ENCODE results near the gene PPP1CB. TPM values are rescaled to one million over a fixed set of nuclear protein-coding genes. Genes with fewer than 3 reads are reported as not detected.
A peak's percentile ranks its signal among the peaks of the same experiment; 100 is the strongest.

Gene PPP1CB
- total RNA-seq, 4 donors from 2014 or later: 141 to 315 (median 195) TPM

DNA sequence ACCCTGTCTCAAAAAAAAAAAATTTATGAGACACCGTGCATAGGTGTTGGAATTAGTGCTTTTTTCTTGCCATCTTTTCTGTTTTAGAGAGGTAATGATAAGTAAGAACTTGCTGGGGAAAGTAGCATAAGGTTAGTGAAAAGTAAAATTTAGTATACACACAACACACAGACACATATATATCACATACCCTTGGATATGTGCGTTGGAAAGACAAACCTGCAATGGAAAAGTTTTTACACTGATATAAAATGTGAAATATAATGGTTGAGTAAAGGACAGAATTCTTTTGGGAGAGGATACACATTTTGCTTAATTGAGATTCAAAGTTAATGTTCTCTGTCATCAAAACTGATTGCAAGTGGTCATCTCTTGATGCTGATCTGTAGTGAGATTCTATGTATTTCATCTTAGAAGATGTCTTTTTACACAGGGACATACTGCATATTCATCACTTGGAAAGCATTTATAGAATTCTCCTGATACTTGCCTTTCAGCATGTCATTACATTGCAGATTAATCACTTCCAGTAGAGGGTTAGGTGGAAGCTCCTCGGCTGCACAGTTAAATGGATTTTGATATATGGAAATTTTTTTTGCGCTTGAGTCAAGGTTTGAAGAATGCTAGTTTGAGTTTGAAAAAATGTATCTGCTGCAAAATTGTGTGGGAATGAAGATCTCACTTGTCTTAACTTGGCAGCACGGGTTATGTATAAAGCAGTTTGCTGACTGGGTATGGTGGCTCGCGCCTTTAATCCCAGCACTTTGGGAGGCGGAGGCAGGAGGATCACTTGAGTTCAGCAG lies 13.5 kb downstream of the PPP1CB start:
- peaks cover 0 to 21% (median 0%) of the 10 kb centered on the region in 3 donors for H3K36me3 ChIP-seq
- H3K4me1 ChIP-seq: peaks cover 0 to 99% (median 36%) of the 10 kb centered on the region in 3 donors
- no peak overlapping the region for H3K4me3 ChIP-seq
- no peak for DNase-seq
- TF ChIP-seq, protein P1, sequence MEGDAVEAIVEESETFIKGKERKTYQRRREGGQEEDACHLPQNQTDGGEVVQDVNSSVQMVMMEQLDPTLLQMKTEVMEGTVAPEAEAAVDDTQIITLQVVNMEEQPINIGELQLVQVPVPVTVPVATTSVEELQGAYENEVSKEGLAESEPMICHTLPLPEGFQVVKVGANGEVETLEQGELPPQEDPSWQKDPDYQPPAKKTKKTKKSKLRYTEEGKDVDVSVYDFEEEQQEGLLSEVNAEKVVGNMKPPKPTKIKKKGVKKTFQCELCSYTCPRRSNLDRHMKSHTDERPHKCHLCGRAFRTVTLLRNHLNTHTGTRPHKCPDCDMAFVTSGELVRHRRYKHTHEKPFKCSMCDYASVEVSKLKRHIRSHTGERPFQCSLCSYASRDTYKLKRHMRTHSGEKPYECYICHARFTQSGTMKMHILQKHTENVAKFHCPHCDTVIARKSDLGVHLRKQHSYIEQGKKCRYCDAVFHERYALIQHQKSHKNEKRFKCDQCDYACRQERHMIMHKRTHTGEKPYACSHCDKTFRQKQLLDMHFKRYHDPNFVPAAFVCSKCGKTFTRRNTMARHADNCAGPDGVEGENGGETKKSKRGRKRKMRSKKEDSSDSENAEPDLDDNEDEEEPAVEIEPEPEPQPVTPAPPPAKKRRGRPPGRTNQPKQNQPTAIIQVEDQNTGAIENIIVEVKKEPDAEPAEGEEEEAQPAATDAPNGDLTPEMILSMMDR (IDR thresholded peaks at IDR 0.05): no peak
- 58 to 60% methylated on average over 8 of the region's 8 CpGs for WGBS, 2 donors
- H3K27me3 ChIP-seq: no peaks in the 10 kb centered on the region
- intact Hi-C loops (cut with DNase I): no loop called here
- H3K27ac ChIP-seq: peak overlapping the region in 2 of 4 donors; percentile 7 to 12
- no peaks in the 10 kb centered on the region for H3K9me3 ChIP-seq

- Histone ChIP-seq H3K27me3 (no peaks in the 10 kb centered on the region), H3K36me3 (peaks cover 0 to 11% (median 0%) of the 10 kb centered on the region in 3 donors), H3K4me3 (no peak overlapping the region), H3K9me3 (no peaks in the 10 kb centered on the region), H3K4me1 (peaks cover 0 to 99% (median 36%) of the 10 kb centered on the region in 3 donors), H3K27ac (peak overlapping the region in 1 of 4 donors; percentile 7)
- 78 to 90% methylated on average over 2 of the region's 2 CpGs for WGBS, 2 donors
- no peak for TF ChIP-seq POLR2A (IDR thresholded peaks at IDR 0.05)
- TF ChIP-seq, protein P1 (IDR thresholded peaks at IDR 0.05): no peak
- DNase-seq: no peak
- intact Hi-C loops (cut with DNase I): no loop called here
Measured at GRCh38 chr2:28766070-28766469, 14.4 kb downstream of the PPP1CB start.

- DNase-seq: no peak
- no peaks in the 10 kb centered on the region for H3K9me3 ChIP-seq
- H3K4me3 ChIP-seq: no peak overlapping the region
- H3K27me3 ChIP-seq: no peaks in the 10 kb centered on the region
- intact Hi-C loops (cut with DNase I): no loop called here
- 54 to 75% methylated on average over 3 of the region's 3 CpGs for WGBS, 2 donors
- TF ChIP-seq, protein P1 (IDR thresholded peaks at IDR 0.05): no peak
- TF ChIP-seq POLR2A (IDR thresholded peaks at IDR 0.05): no peak
- H3K4me1 ChIP-seq: peaks cover 0 to 99% (median 35%) of the 10 kb centered on the region in 3 donors
- no peaks in the 10 kb centered on the region for H3K36me3 ChIP-seq
- no peak overlapping the region for H3K27ac ChIP-seq
Measured at GRCh38 chr2:28767337-28767736, 15.7 kb downstream of the PPP1CB start.

GRCh38 chr2:28768422-28768821 lies 16.8 kb downstream of the PPP1CB start:
- Histone ChIP-seq H3K27me3 (no peaks in the 10 kb centered on the region), H3K4me1 (peaks cover 0 to 99% (median 24%) of the 10 kb centered on the region in 3 donors), H3K27ac (no peak overlapping the region), H3K36me3 (no peaks in the 10 kb centered on the region), H3K9me3 (no peaks in the 10 kb centered on the region), H3K4me3 (no peak overlapping the region)
- intact Hi-C loops (cut with DNase I): no loop called here
- TF ChIP-seq POLR2A (IDR thresholded peaks at IDR 0.05): no peak
- TF ChIP-seq, protein P1 (IDR thresholded peaks at IDR 0.05): no peak
- DNase-seq: no peak

DNA sequence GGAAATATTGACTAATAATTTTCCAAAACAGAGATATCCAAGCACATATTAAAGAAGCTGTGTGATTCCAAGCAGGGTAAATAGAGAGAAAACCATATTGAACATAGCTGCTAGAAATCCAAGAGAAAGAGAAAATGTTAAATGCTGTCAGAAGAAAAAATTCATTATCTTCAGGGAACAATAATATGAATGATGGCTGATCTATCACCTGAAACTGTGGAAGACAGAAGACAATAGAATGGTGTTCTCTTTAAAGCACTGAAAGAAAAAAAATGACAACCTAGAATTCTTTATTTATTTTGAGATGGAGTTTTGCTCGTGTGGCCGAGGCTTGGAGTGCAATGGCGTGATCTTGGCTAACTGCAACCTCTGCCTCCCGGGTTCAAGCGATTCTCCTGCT lies 17.3 kb downstream of the PPP1CB start:
- no peak for TF ChIP-seq POLR2A (IDR thresholded peaks at IDR 0.05)
- TF ChIP-seq, protein P1 (IDR thresholded peaks at IDR 0.05): no peak
- 86 to 91% methylated on average over 5 of the region's 5 CpGs for WGBS, 2 donors
- H3K27me3 ChIP-seq: no peaks in the 10 kb centered on the region
- no peak for DNase-seq
- H3K27ac ChIP-seq: no peak overlapping the region
- peaks cover 0 to 99% (median 21%) of the 10 kb centered on the region in 3 donors for H3K4me1 ChIP-seq
- no peaks in the 10 kb centered on the region for H3K9me3 ChIP-seq
- intact Hi-C loops (cut with DNase I): no loop called here
- H3K36me3 ChIP-seq: no peaks in the 10 kb centered on the region
- no peak overlapping the region for H3K4me3 ChIP-seq

All from esophagus squamous epithelium (tissue), 5 donors.